IMR-90 (cell line): Measurements from ENCODE around the gene CHN1. TPM values are rescaled to one million over a fixed set of nuclear protein-coding genes. Genes with fewer than 3 reads are reported as not detected.
A peak's percentile ranks its signal among the peaks of the same experiment; 100 is the strongest.

Experiments used
- ATAC-seq: fragments of 200-7000 bp; cut with Tn5 transposase; 2 replicates; pipeline ENCODE4 v1.9.1; 2020; ENCODE audit warnings: low read depth, mild to moderate bottlenecking, moderate library complexity
- BruUV-seq: library from RNA; stranded (reverse); fragments of 400-500 nt; replicated peaks from 2 replicates; lab custom pipeline; 2021; lab: Mats Ljungman, UMichigan
- CTCF ChIA-PET: fragments of 300-600 bp; formaldehyde crosslinking; extraction: SDS; loops from one replicate; lab custom pipeline; 2021; ENCODE audit warnings: antibody characterized with exemption; lab: Yijun Ruan, JAX
- POLR2A ChIA-PET: fragments of 300-600 bp; sonication (Branson Sonifier 250); formaldehyde crosslinking; loops from one replicate; lab custom pipeline; 2022; ENCODE audit warnings: antibody characterized with exemption; ENCODE audit not compliant: unreplicated experiment; lab: Charles Lee
- DNase-seq: peaks from one replicate; pipeline ENCODE4 v3.0.0; 2013
- H2AFZ ChIP-seq: replicated peaks from 2 replicates; pipeline ENCODE3; 2013; ENCODE audit warnings: low read length, mild to moderate bottlenecking; ENCODE audit not compliant: poor library complexity
- H2AK5ac ChIP-seq: 2 replicates; pipeline ENCODE4 v1.6.1; 2013; ENCODE audit warnings: low read depth, low read length, inconsistent platforms
- H2AK9ac ChIP-seq: replicated peaks from 2 replicates; pipeline ENCODE3; 2013; ENCODE audit warnings: mild to moderate bottlenecking, low read depth, low read length, moderate library complexity; ENCODE audit not compliant: poor library complexity
- H2BK120ac ChIP-seq: 2 replicates; pipeline ENCODE4 v1.6.1; 2013; ENCODE audit warnings: low read depth, low read length, inconsistent platforms
- H2BK15ac ChIP-seq: 3 replicates; pipeline ENCODE4 v1.6.1; 2013; ENCODE audit warnings: low read depth, low read length, inconsistent platforms
- H2BK20ac ChIP-seq: 2 replicates; pipeline ENCODE4 v1.6.1; 2013; ENCODE audit warnings: low read depth, mild to moderate bottlenecking, inconsistent platforms, low read length, moderate library complexity
- H2BK5ac ChIP-seq: 2 replicates; pipeline ENCODE4 v1.6.1; 2013; ENCODE audit warnings: mild to moderate bottlenecking, low read depth, low read length, inconsistent platforms; ENCODE audit not compliant: poor library complexity, severe bottlenecking
- H3K14ac ChIP-seq: replicated peaks from 2 replicates; pipeline ENCODE4 v1.6.1; 2013; ENCODE audit warnings: low read depth, low read length, inconsistent platforms
- H3K18ac ChIP-seq: 2 replicates; pipeline ENCODE4 v1.6.1; 2013; ENCODE audit warnings: low read depth, low read length, control low read depth
- H3K23ac ChIP-seq: 2 replicates; pipeline ENCODE4 v1.6.1; 2013; ENCODE audit warnings: low read depth, low read length, inconsistent platforms
- H3K27ac ChIP-seq: 2 replicates; pipeline ENCODE4 v1.5.1; 2013; ENCODE audit warnings: mild to moderate bottlenecking, control low read depth, low read length; ENCODE audit not compliant: insufficient read depth
- H3K27me3 ChIP-seq: 2 replicates; pipeline ENCODE4 v1.6.1; 2013; ENCODE audit warnings: low read length; ENCODE audit not compliant: control insufficient read depth, insufficient read depth
- H3K36me3 ChIP-seq: 2 replicates; pipeline ENCODE4 v1.6.1; 2013; ENCODE audit warnings: low read length, mixed read lengths; ENCODE audit not compliant: control insufficient read depth, insufficient read depth
- H3K4ac ChIP-seq: 2 replicates; pipeline ENCODE4 v1.6.1; 2013; ENCODE audit warnings: low read depth, low read length, inconsistent platforms
- H3K4me1 ChIP-seq: 2 replicates; pipeline ENCODE4 v1.6.1; 2013; ENCODE audit warnings: low read length, mixed read lengths; ENCODE audit not compliant: control insufficient read depth, insufficient read depth
- H3K4me2 ChIP-seq: 2 replicates; pipeline ENCODE4 v1.6.1; 2013; ENCODE audit warnings: low read depth, mild to moderate bottlenecking, control low read depth, low read length, moderate library complexity
- H3K4me3 ChIP-seq: 2 replicates; pipeline ENCODE4 v1.5.1; 2013; ENCODE audit warnings: low read depth, mild to moderate bottlenecking, control low read depth, low read length, moderate library complexity; ENCODE audit not compliant: insufficient read depth
- H3K56ac ChIP-seq: 2 replicates; pipeline ENCODE4 v1.6.1; 2013; ENCODE audit warnings: low read length, inconsistent platforms; ENCODE audit not compliant: insufficient read depth; ENCODE audit errors: extremely low read depth
- H3K79me1 ChIP-seq, 2 experiments: 2 replicates each; pipeline ENCODE4 v1.6.1; 2013; ENCODE audit warnings: low read length in 2 of 2, inconsistent platforms in 1 of 2, low read depth in 1 of 2
- H3K9ac ChIP-seq: 2 replicates; pipeline ENCODE4 v1.6.1; 2013; ENCODE audit warnings: low read depth, low read length, control low read depth
- H3K9me1 ChIP-seq: 2 replicates; pipeline ENCODE4 v1.6.1; 2013; ENCODE audit warnings: low read length, inconsistent platforms; ENCODE audit not compliant: insufficient read depth
- H3K9me3 ChIP-seq: 2 replicates; pipeline ENCODE4 v1.6.1; 2013; ENCODE audit warnings: low read length; ENCODE audit not compliant: control insufficient read depth, insufficient read depth
- H4K20me1 ChIP-seq: 2 replicates; pipeline ENCODE4 v1.6.1; 2013; ENCODE audit warnings: low read length, inconsistent platforms; ENCODE audit not compliant: insufficient read depth
- H4K5ac ChIP-seq: 2 replicates; pipeline ENCODE4 v1.6.1; 2013; ENCODE audit warnings: mild to moderate bottlenecking, low read depth, low read length, control low read depth
- H4K8ac ChIP-seq, 2 experiments: 2 replicates each; pipeline ENCODE4 v1.6.1; 2013; ENCODE audit warnings: low read depth in 2 of 2, low read length in 2 of 2, control low read depth in 1 of 2, inconsistent platforms in 1 of 2
- H4K91ac ChIP-seq: 2 replicates; pipeline ENCODE4 v1.6.1; 2013; ENCODE audit warnings: low read depth, low read length, inconsistent platforms; ENCODE audit not compliant: insufficient read depth
- FOS ChIP-seq: fragments of 150-350 bp; IDR thresholded peaks from 2 replicates; pipeline ENCODE4 v1.6.1; 2016; ENCODE audit warnings: low read depth, low read length
- RCOR1 ChIP-seq: IDR thresholded peaks from 2 replicates; pipeline ENCODE4 v1.6.1; 2012; ENCODE audit warnings: mild to moderate bottlenecking, low read length, improper control_type of control experiment; ENCODE audit not compliant: insufficient replicate concordance
- WGBS, 2 experiments: methylation state at CpG; one replicate each; pipeline versions ENCODE4 v1.1.5 to v1.1.7; 2013; ENCODE audit warnings: missing lambda C conversion rate in 2 of 2; ENCODE audit not compliant: insufficient read length in 1 of 2; ENCODE audit errors: extremely low coverage in 2 of 2; 5-methylcytosine and 5-hydroxymethylcytosine counted together
- dilution Hi-C: fragments of 300-500 bp; cut with HindIII; formaldehyde crosslinking; loops from one replicate; pipeline ENCODE4 v1.14.3; 2018; ENCODE audit warnings: low sequenced_read_pairs; ENCODE audit not compliant: unreplicated experiment
- in situ Hi-C: fragments of 300-500 bp; cut with MboI; formaldehyde crosslinking; loops from 3 replicates; pipeline ENCODE4 v1.14.3; 2019; ENCODE audit warnings: low sequenced_read_pairs, inconsistent platforms, mixed read lengths
- intact Hi-C: fragments of 100-400 bp; cut with micrococcal nuclease; formaldehyde crosslinking; loops from 2 replicates; pipeline ENCODE4 v1.10.0; 2022
- polyA plus RNA-seq, 3 experiments: library from polyadenylated mRNA; depleted of rRNA; stranded (reverse); fragments of >200 nt; gene quantifications; 2 replicates each; pipeline ENCODE4 v1.2.3, GENCODE V29; 2012; ENCODE audit warnings: low replicate concordance in 1 of 3
- total RNA-seq: library from RNA; depleted of rRNA; stranded (reverse); fragments of >200 nt; gene quantifications from 2 replicates; pipeline ENCODE4 v1.2.3, GENCODE V29; 2012

CHN1 gene
- total and polyA plus RNA-seq, 2 of the 4 experiments (the other 2 are of a cell fraction), result 58.4 to 66.9 TPM

DNA sequence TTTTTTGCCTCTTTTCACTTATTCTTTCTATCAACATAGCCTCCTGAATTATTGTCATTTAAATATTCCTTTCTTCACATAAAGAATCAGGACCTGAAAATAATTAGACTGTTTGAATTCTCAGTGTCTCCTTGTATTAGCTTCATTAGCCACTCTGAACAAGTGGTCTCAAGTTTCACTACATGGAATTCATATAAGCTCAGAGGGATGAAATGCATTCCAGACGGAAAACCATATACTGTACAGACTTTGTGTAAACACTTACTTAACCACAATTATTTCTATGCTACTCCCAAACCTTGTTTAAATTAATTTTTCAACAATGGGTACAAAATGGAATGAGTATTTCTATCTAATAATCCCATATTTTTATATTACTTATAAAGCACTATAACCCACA lies 53.4 kb downstream of the CHN1 start:
- Histone ChIP-seq H3K4me3 (no peak overlapping the region), H3K79me1 (0 out of 4 replicates have a peak, but pooled peaks cover 0 to 3% of the 10 kb centered on the region in 2 experiments), H3K4ac (peak overlapping the region; percentile 51; the same call in 1 of the 2 replicates), H3K18ac (peak overlapping the region; percentile 68; the same call in 1 of the 2 replicates), H3K9ac (no peak overlapping the region), H2AK5ac (no peak overlapping the region), H3K4me1 (peaks cover 4% of the 10 kb centered on the region; the same call in 1 of the 2 replicates), H3K23ac (no peak overlapping the region), H3K4me2 (peak overlapping the region; percentile 81), H4K8ac (no peak overlapping the region), H2BK20ac (no peak overlapping the region), H2AFZ (no peak overlapping the region), H3K27me3 (no peaks in the 10 kb centered on the region), H4K5ac (no peak overlapping the region; the same call in 1 of the 2 replicates), H2AK9ac (no peak overlapping the region), H3K14ac (no peak overlapping the region), H3K27ac (peak overlapping the region; percentile 62; the same call in 1 of the 2 replicates), H4K20me1 (no peaks in the 10 kb centered on the region), H3K56ac (no peak overlapping the region), H3K9me1 (no peaks in the 10 kb centered on the region), H4K91ac (no peak overlapping the region), H3K9me3 (no peaks in the 10 kb centered on the region), H2BK15ac (no peak overlapping the region), H2BK120ac (no peak overlapping the region; the same call in 1 of the 2 replicates), H2BK5ac (peak overlapping the region; percentile 92), H3K36me3 (no peaks in the 10 kb centered on the region)
- TF ChIP-seq RCOR1 (no peak), FOS (no peak)
- dilution Hi-C loops (no loop called here), in situ Hi-C loops (no loop called here), intact Hi-C loops (no loop called here)
- ChIA-PET POLR2A (no interaction called here), CTCF (no interaction called here)
- DNase-seq (peak; percentile 87), ATAC-seq (peak; percentile 98)
- WGBS, 2 experiments, result no CpG with 5 or more reads among the region's 1 CpG
- BruUV-seq, result no TSS peak
